Neural cell (in vitro differentiated cells): ENCODE measurements around the gene SPEG.

Experiments
- CTCF ChIP-seq: fragments of 450-650 bp; IDR thresholded peaks from 2 replicates; pipeline ENCODE4 v1.5.1; 2014; ENCODE audit warnings: antibody characterized with exemption, mild to moderate bottlenecking, moderate library complexity; ENCODE audit not compliant: poor library complexity, severe bottlenecking
- EZH2 ChIP-seq: fragments of 200-600, 300-800 bp; shearing (Covaris generic), sonication (generic); IDR thresholded peaks from 2 replicates; pipeline ENCODE4 v1.6.1; 2014; ENCODE audit warnings: antibody characterized with exemption, low read length, borderline replicate concordance, mild to moderate bottlenecking; ENCODE audit not compliant: insufficient read depth, poor library complexity, severe bottlenecking
- MXI1 ChIP-seq: fragments of 450-650 bp; conservative IDR thresholded peaks from 2 replicates; pipeline ENCODE4 v1.6.1; 2014; ENCODE audit warnings: antibody characterized with exemption, mild to moderate bottlenecking; ENCODE audit not compliant: poor library complexity, severe bottlenecking
- POLR2AphosphoS5 ChIP-seq: IDR thresholded peaks from 2 replicates; pipeline ENCODE4 v1.6.1; 2012
- RAD21 ChIP-seq: fragments of 450-650 bp; conservative IDR thresholded peaks from 2 replicates; pipeline ENCODE4 v1.6.1; 2014; ENCODE audit warnings: antibody characterized with exemption, mild to moderate bottlenecking, moderate library complexity
- REST ChIP-seq: IDR thresholded peaks from 2 replicates; pipeline ENCODE4 v1.6.1; 2012; ENCODE audit warnings: borderline replicate concordance
- SMC3 ChIP-seq: fragments of 450-650 bp; conservative IDR thresholded peaks from 2 replicates; pipeline ENCODE4 v1.6.1; 2014; ENCODE audit warnings: antibody characterized with exemption, mild to moderate bottlenecking, moderate library complexity; ENCODE audit not compliant: poor library complexity

- TF ChIP-seq CTCF = no peak
- no peak for TF ChIP-seq MXI1
- no peak for TF ChIP-seq EZH2
- no peak for TF ChIP-seq REST
- no peak for TF ChIP-seq RAD21
- no peak for TF ChIP-seq POLR2AphosphoS5
- TF ChIP-seq SMC3 = no peak
Measured at GRCh38 chr2:219428469-219428868, 6.2 kb upstream of the SPEG start.
